NCI-H446 (cell line): ENCODE results near the gene NLRP9.
"Not testable (repeated sequence)": the region's sequence is repeated elsewhere in the genome, so short reads cannot be mapped to it uniquely, and the experiment has no call there.

ENCODE experiments used
- DNase-seq, 2 experiments: peaks; one replicate each; lab custom pipeline; 2025; lab: John Stamatoyannopoulos, UW

The NLRP9 gene

DNA sequence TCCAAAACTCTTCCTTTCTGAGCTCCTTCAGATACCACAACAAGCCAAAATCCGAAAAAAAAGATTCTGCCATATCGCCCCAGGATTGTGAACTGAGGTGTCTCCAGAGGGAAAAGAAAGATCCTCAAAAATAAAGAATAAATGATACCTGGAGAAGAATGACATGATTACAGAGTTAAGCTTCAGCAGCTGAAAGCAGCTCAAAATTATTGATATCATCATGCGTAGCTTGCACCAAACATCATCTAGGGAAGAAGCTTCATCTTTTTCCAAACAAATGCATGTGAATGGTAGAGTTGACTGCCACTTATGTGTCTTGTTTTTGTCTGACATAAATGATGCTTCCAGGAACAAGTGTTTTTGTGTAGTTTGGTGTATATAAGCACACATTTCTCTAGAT is at the start of gene NLRP9:
Gene NLRP9 (minus strand): TSS at position 101 of the 400 bp plus-strand sequence. CDS start 28 bp downstream, at position 73.
- DNase-seq = no peak

DNA sequence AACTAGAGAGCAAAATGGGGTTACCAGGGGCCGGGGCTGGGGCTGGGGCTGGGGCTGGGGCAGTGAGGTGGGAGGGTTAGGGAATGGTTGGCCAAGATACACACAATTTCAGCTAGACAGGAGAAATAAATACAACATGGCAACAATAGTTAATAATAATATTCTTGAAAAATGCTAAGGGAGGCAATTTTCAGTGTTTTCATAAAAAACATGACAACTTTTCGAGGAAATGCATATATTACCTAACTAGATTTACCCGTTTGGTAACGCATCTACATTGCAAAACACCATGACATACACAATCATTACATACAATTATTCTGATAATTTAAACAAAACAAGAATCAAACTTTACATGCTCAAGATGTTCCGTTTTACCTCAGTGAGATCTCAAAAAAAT is 42.9 kb upstream of the NLRP9 start:
- DNase-seq = no peak

DNA sequence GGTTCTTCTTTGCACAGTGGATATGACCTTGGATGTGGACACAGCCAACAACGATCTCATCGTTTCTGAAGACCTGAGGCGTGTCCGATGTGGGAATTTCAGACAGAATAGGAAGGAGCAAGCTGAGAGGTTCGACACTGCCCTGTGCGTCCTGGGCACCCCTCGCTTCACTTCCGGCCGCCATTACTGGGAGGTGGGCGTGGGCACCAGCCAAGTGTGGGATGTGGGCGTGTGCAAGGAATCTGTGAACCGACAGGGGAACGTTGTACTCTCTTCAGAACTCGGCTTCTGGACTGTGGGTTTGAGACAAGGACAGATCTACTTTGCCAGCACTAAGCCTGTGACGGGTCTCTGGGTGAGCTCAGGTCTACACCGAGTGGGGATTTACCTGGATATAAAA is 40.1 kb upstream of the NLRP9 start:
- no peak for DNase-seq

DNA sequence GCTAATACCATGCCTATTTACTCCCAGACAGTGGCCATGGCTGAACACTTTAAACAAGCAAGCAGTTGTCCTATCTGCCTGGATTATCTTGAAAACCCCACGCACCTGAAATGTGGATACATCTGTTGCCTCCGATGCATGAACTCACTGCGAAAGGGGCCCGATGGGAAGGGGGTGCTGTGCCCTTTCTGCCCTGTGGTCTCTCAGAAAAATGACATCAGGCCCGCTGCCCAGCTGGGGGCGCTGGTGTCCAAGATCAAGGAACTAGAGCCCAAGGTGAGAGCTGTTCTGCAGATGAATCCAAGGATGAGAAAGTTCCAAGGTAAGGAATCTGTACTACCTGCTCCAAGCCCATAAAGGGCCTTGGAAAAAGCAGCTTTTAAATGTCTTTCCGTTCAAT is 39.3 kb upstream of the NLRP9 start:
- DNase-seq = peak in 1 of 2 experiments; percentile 30

DNA sequence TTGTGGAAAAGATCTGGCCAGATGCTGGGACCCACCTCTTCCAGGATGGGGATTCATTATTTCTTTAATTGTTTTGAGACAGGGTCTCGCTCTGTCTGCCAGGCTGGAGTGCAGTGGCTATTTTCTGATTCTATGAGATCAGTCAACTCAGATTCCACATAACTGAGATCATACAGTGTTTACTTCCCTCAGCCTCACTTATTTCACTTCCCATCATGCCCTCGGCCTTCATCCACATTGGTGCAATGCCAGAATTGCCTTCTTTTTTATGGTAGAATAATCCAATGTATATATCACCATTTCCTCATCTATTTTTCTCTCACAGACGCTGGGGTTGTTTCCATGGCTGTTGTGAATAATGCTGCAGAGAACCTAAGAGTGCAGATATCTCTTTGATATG is 31.4 kb upstream of the NLRP9 start:
- DNase-seq = not testable (repeated sequence)

DNA sequence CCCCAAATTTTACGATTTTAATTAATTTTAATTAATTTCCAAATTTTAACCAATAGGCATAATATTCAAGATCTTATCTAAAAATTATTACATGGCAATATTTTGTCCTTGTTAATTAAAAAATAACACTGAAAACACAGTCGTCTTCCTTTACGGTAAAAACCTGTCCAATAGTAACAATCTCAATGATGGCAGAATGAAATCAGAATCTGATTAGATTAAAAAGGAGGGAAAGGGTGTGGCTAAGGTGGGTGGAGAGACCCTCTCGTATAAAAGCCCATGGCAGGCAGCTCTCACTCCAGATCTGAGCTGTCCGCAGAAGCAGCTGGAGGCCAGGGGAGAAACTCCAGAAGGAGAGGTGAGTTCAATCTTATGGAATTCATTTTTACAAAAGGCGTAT is 30.6 kb upstream of the NLRP9 start, which contains the start of gene RFPL4AL1:
Gene RFPL4AL1 (plus strand): TSS at position 301 of the 400 bp plus-strand sequence. CDS start 2,687 bp downstream, outside the sequence.
- not testable (repeated sequence) for DNase-seq

DNA sequence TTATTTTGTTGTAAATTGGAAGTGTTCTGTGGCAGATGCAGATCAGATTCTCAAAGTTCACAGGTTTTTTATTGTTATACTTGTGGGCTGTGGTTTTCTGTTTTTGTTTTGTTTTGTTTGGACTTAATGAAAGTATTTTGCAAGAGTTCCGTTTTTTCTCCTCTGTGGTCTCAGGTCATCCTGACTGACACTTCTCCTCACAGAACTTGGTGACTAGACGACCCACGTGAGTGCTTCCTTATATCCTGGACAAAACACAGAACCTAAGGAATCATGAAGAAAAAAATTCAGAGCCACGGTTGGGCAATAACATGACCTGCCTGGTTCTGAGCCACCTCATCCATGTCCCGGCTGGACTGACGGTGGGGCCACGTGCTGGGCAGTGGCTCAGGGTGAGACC is 28.3 kb upstream of the NLRP9 start:
- no peak for DNase-seq

DNA sequence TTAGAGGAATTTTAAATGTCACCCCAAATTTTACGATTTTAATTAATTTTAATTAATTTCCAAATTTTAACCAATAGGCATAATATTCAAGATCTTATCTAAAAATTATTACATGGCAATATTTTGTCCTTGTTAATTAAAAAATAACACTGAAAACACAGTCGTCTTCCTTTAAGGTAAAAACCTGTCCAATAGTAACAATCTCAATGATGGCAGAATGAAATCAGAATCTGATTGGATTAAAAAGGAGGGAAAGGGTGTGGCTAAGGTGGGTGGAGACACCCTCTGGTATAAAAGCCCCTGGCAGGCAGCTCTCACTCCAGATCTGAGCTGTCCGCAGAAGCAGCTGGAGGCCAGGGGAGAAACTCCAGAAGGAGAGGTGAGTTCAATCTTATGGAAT is 20.6 kb upstream of the NLRP9 start, which contains the start of gene RFPL4A:
Gene RFPL4A (plus strand): TSS at position 301 of the 400 bp plus-strand sequence. CDS start 2,704 bp downstream, outside the sequence.
- DNase-seq = not testable (repeated sequence)

DNA sequence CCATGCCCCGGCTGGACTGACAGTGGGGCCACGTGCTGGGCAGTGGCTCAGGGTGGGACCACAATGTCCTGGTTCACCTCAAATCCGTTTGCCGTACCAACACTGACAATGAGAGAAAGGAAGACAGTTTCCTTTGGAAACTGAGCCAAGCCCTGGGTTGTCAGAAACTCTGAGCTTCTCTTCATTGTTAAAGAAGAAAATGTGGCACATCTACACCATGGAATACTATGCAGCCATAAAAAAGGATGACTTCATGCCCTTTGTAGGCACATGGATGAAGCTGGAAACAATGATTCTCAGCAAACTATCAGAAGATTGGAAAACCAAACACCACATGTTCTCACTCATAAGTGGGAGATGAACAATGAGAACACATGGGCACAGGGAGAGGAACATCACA is 18.6 kb upstream of the NLRP9 start:
- not testable (repeated sequence) for DNase-seq

DNA sequence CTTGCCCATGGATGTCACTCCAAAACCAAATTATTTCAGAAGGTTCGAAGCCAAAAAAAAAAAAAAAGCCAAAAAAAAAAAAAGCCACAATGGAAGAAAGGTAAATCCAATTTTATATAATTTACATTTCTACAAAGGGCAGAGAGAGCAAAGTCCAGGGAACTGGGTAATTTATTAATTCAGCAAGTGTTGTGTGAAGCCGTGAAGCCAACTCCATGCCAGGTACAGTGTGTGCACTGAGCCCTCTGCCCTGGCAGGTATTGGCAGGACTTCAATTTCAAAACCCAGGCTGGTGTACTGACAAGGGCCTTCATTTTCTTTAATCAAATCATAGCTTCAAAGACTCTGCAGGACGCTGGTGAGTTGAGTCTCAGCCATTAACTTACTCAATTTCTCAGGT is 15.2 kb upstream of the NLRP9 start:
- DNase-seq = no peak

DNA sequence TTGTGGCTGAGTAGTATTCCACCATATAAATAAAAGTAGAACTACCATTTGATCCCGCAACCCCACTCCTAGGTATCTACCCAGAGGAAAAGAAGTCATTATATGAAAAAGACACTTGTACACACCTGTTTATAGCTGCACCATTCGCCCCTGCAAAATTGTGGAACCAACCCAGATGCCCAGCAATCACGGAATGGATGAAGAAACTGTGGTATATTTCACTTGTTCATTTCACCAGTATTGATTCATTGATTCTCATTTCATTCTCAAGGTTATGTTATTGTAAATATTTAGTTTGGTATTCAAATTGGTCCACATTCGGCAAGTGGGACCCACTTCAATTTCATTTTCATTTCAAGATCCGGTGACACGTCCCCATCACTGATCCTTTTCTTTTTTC is 12.5 kb upstream of the NLRP9 start:
- DNase-seq = no peak

DNA sequence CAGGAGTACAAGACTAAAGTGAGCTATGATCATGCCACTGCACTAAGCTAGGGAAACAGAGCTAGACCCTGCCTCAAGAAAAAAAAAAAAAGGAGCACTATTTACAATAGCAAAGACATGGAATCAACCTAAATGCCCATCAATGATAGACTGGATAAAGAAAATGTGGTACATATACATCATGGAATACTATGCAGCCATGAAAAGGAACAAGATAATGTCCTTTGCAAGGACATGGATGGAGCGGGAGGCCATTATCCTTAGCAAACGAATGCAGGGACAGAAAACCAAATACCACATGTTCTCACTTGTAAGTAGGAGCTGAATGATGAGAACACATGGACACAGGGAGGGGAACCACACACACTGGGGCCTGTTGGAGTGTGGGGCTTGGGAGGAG is 7.8 kb downstream of the NLRP9 start:
- DNase-seq = not testable (repeated sequence)

DNA sequence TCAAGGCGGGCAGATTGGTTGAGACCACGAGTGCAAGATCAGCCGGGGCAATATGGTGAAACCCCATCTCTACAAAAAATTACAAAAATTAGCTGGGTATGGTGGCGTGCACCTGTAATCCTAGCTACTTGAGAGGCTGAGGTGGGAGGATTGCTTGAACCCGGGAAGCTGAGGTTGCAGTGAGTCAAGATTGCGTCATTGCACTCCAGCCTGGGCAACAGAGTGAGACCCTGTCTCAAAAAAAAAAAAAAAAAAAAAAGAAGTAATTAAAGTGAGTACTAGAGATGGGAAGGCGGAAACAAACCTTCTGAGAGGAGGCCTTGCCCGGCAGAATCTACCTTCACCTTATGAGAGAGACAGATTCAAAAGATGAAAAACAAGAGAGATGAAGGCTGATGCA is 14.7 kb downstream of the NLRP9 start:
- DNase-seq = no peak

DNA sequence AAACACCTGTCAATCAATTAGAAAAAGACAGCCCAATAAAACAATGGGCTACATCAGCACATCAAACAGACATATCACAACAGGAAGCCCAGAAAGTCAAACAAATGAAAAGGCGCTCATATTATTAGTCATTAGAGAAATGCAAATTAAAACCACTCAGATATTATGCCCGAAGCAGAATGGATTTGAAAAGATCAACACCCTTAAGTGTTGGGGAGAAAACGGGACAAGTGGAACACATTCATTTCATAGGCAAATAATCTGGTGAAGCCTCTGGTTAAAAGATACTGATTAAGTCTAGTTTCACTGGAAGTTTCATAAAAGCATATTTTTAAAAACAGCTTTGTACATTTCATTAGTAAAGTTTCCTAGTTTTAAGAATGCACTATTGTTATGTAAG is 17.4 kb downstream of the NLRP9 start:
- no peak for DNase-seq

DNA sequence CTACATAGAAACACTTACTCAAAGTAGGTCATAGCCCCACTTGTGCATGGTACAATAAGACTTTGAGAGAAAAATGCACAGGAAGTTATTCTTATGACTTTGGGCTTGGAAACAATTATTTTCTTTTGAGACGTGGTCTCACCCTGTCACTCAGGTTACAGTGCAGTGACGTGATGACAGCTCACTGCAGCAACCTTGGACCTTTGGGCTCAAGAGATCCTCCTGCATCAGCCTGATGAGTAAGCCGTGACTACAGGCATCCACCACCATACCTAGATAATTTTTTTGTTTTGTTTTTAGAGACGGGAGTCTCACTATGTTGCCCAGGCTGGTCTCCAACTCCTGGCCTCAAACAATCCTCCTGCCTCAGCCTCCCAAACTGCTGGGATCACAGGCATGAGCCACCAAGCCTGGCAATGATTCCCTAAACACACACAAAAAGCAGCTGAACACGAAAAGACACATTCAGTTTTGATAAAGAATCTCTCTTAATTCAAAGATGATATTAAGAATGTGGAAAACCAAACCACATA is 17.9 kb downstream of the NLRP9 start:
- DNase-seq = no peak

DNA sequence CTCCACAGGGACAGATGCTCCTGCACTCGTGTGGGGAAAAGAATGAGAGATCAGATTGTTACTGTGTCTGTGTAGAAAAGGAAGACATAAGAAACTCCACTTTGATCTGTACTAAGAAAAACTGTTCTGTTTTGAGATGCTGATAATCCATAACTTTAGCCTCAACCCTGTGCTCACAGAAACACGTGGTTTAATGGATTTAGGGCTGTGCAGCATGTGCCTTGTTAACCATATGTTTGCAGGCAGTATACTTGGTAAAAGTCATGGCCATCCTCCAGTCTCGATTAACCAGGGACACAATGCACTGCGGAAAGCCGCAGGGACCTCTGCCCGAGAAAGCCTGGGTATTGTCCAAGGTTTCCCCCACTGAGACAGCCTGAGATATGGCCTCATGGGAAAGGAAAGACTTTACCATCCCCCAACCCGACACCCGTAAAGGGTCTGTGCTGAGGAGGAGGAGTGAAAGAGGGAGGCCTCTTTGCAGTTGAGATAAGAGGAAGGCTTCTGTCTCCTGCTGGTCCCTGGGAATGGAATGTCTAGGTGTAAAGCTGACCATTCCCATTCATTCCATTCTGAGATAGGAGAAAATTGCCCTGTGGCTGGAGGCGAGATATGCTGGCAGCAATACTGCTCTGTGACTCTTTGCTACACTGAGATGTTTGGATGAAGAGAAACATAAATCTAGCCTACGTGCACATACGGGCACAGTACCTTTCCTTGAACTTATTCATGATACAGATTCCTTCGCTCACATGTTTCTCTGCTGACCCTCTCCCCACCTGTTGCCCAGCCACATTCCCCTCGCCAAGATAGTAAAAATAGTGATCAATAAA is 20.1 kb downstream of the NLRP9 start:
- DNase-seq = not testable (repeated sequence)

DNA sequence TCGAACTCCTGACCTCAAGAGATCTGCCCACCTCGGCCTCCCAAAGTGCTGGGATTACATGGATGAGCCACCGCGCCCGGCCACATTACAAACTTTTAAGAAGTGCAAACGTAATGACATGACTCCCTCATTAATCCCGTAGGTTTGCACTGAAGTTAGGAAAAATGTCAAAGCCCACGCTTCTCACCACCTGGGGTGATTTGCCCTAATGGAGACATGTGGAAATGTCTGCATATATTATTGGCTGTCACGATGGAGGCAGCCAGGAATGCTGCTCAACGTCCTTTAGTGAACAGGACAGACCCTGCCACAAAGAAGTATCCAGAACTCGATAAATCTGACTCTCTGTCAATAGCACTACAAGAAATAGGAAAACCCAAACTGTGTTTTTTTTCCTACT is 21.0 kb downstream of the NLRP9 start:
- DNase-seq = no peak

DNA sequence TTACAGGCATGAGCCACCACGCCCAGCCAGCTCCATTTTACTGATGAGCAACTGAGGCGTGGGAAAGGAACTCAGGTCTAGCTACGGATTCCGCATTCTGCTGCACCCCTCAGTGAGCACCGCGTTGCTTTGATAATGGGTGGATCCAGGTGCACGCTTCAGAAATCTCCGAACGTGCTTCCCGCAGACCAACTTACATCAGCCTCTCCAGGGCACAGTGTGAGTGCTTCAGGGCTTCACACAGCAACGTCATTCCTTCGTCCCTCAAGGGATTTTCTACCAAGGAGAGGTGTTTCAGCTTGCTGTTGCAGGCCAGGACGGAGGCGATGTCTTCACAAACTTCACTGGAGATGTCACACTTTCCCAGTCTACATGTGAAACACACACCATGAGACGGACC is 21.7 kb downstream of the NLRP9 start:
- DNase-seq = no peak

DNA sequence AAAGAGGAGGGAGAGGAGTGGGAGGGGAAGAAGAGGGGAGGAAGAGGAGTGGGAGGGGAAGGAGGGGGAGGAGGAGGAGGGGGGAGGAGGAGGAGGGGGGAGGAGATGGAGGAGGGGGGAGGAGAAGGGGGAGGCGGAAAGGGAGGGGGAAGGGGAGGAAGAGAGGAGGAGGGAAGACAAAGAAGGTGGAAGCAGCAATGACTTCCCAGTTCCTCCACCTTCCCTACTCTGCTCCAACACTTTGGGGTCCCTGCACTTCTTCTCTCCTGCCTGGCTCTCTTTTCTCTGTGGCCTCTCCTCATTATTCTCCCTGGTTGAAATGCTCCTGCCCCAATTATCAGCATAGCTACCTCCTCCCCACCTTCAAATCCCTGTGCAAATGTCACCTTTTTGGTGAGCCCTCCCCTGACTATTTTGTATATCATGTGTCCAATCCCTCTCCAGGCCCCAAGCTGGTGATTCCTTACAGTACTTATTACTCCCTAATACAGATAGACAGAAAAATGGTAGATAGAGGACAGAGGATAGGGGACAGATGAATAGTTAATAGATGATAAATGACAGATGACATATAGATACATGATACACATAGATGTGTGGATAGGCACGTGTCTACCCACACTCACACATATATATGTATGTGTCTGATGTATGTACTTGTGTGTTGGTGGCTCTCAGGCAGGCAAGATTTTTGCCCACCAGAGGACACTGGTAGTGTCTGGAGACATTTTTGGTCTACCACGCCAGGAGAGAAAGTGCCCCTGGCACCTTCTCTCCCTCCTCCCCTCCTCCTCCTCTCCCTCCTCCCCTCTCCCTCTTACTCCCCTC is 25.2 kb downstream of the NLRP9 start:
- DNase-seq = no peak

DNA sequence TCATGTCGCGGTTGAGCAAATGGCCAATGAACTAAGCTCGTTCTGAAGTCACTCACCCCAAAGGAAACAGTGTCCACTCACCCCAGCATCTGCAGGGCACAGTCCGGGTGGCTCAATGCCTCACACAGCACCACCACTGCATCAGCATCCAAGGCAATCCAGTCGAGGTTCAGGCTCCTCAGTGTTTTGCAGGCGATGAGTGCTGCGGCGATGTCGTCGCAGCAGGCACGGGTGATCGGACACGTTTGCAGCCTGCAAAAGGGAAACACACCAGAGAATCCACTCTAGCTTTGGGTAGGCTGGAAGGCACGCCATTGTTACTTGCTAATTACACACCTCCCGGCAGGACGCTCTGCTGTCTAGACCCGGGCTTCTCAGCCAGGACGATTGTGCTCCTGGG is 26.5 kb downstream of the NLRP9 start:
- DNase-seq = no peak

DNA sequence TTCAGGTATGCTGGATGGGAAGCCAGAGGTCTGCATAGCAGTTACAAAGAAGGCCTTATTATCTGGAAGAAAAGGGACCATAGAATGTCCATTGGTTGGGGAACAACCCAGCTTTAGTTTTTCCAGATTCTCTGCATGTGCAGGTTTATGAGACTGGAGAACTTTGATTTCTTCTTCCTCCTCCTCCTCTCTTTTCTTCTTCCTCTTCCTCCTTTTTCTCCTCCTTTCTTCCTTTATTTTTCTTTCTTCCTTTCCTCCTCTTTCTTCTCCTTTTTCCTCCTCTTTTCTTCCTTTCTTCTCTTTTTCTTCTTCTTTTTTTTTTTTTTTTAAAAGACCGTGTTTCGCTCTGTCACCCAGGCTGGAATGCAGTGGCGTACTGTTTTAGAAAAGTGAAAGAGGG is 32.2 kb downstream of the NLRP9 start:
- DNase-seq = no peak

DNA sequence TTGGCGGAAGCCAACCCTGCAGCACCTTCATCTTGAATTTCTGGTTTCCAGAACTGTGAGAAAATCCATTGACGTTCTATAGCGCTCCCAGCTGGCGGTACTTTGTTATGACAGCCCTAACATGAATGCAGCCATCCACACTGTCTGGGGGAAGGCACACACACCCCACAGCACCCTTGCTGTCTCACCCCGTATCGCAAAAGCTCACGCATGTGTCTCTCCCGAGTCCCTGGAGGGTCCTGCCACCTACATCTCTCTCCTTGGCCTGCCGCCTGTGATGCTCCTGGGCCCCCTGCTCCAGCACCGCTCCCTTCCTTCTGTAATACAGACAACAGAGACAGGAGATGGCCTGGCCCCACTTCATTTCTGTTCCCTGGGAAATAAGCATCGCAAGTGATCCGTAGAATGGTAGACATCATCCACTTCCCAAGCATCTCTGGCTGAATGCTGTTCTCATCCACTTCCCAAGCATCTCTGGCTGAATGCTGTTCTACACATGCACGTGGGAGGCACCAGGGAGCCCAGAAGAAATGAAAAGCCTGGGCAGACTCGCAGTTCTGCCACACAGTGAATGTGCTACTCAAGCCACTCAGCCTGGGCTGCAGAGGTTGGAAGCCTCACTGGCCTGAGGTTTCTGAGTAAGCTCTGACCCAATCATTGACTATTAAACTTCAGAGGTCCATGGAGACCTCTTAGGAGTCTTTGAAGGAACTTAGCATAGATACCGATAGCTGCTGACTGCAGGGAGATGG is 33.5 kb downstream of the NLRP9 start:
- no peak for DNase-seq
